Colon (tissue), 2 donors: ENCODE results near the gene ANXA4.

Experiments used
- FAIRE-seq: peaks from 2 replicates; lab custom pipeline; 2012; peaks lifted over from hg19 to GRCh38; lab: Jason Lieb, UNC
- donor health status: control.
- donor health status: control.

Gene ANXA4

DNA sequence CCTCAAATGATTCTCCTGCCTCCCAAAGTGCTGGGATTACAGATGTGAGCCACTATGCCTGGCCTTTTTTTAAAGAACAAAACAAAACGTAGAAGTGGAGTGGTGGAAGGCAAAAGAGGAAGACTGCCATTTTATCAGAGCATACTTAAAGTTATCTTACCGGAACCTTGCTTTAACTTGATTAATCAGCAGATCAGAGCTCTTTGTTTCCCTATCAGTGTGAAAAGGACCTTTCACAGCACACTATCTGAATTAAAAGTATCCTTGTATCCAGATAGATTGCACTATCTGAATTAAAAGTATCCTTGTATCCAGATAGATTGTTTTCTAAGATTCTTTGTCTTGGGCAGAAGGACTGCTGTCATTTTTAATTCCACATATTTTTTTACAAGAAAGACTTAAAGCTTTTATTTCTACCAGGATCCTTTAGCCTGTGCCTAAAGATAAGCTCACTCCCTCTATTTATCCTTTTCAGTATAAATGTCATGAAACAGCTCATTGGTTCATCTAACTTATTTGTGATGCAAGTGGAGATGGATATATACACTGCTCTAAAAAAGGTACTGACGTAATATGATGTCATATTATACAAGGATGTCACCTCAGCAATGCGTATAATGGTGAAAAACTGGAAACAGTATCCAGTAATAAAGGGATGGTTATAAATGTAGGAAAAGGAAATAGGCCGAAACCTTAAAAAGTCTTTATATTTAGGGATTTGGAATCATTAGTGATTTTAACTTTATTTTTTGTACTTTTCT is 105.3 kb downstream of the ANXA4 start:
- no peak for FAIRE-seq

DNA sequence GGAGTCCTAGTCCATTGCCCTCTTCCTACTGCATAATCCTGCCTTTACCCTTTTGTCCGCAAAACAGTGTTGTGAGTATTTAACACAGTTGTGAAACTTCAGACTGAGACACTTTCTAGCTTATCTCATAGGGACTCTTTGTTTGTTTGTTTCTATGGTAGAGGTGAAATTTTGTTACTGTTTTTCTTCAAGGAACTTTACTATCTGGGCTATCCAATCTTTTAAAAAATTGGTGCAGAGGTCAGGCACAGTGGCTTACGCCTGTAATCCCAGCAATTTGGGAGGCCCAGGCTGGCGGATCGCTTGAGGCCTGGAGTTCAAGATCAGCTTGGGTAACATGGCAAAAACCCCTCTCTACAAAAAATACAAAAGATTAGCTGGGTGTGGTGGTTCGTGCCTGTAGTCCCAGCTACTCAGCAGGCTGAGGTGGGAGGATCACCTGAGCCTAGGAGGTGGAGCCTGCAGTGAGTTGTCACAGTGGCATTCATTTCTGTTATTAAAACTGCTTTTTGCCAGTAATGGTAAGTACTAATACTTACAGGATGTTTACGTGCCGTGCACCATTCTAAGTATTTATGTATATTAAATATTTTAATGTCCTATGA is 106.4 kb downstream of the ANXA4 start:
- no peak for FAIRE-seq

DNA sequence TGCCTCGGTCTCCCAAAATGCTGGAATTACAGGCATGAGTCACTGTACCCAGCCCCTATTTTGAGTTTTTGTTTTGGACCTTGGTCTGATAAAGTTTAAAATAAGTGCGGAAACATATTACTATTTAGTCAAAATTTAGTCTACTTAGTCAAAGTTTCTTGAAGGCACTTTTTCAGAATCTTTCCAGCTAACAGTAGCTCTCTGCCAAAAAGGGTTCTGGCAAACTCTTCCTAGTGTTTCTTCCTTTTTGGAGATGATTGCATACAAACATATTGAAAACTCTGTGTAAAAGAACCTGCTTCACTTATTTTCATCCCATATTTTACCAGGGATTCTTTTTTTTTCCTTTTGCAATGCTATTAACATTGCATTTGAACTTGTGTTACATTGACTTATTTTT is 116.3 kb downstream of the ANXA4 start:
- FAIRE-seq: no peak

DNA sequence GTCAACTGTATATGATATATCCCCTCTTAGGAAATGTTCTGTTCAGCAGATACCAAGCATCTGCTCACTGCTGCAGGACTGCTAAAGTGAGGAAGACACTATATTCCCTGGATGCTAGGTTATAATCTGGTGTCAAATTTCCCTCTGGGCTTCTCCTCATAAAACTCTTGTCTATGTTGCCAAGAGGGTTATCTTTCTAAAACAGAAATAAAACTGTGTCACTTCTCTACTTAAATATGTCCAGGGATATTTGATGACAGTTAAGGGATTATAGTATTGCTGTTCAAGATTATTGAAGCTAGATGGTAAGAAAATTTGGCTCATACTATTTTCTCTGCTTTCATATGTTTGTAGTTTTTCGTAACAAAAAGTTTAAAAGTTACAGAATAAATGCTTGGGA is 121.4 kb downstream of the ANXA4 start:
- no peak for FAIRE-seq
